ENCODE data around the gene TIMP2.

TIMP2 gene

GRCh38 chr17:78925234-78925633 is at the start of gene TIMP2:
TSS of gene TIMP2 (minus strand) at chr17:78925387. CDS start at chr17:78925088, 299 bp downstream.
- Histone ChIP-seq H3K27ac (ENCODE audit: low read depth, low read length) (no peak within 1 kb of the TSS), H3K4me1 (ENCODE audit: control insufficient read depth, insufficient read depth, low read length) (peaks cover 11% of the 10 kb centered on the region), H3K9me3 (ENCODE audit: control insufficient read depth, insufficient read depth, low read length) (no peaks in the 10 kb centered on the region), H3K27me3 (ENCODE audit: control insufficient read depth, insufficient read depth, low read length) (no peaks in the 10 kb centered on the region), H3K9ac (ENCODE audit: low read depth, low read length) (0 out of 2 replicates have a peak within 1 kb of the TSS, but pooled peaks have one; percentile 6), H3K4me3 (ENCODE audit: low read depth, low read length) (peak within 1 kb of the TSS; percentile 72), H3K36me3 (ENCODE audit: control insufficient read depth, insufficient read depth, low read length) (no peaks in the 10 kb centered on the region)

- no peaks in the 10 kb centered on the region for H3K27me3 ChIP-seq (ENCODE audit: control insufficient read depth, insufficient read depth, low read length)
- H3K9me3 ChIP-seq (ENCODE audit: control insufficient read depth, insufficient read depth, low read length) = no peaks in the 10 kb centered on the region
- H3K9ac ChIP-seq (ENCODE audit: low read depth, low read length) = no peak overlapping the region
- no peak overlapping the region for H3K27ac ChIP-seq (ENCODE audit: low read depth, low read length)
- no peaks in the 10 kb centered on the region for H3K36me3 ChIP-seq (ENCODE audit: control insufficient read depth, insufficient read depth, low read length)
- peaks cover 7% of the 10 kb centered on the region; the same call in 1 of the 2 replicates for H3K4me1 ChIP-seq (ENCODE audit: control insufficient read depth, insufficient read depth, low read length)
- H3K4me3 ChIP-seq (ENCODE audit: low read depth, low read length) = no peak overlapping the region
These were observed 48.8 kb upstream of the TIMP2 start for GRCh38 chr17:78973792-78974520.

GRCh38 chr17:78973196-78973595 is 48.0 kb upstream of the TIMP2 start:
- H3K4me1 ChIP-seq (ENCODE audit: control insufficient read depth, insufficient read depth, low read length) = peaks cover 7% of the 10 kb centered on the region; the same call in 1 of the 2 replicates
- no peaks in the 10 kb centered on the region for H3K9me3 ChIP-seq (ENCODE audit: control insufficient read depth, insufficient read depth, low read length)
- no peak overlapping the region for H3K4me3 ChIP-seq (ENCODE audit: low read depth, low read length)
- no peaks in the 10 kb centered on the region for H3K27me3 ChIP-seq (ENCODE audit: control insufficient read depth, insufficient read depth, low read length)
- no peak overlapping the region for H3K27ac ChIP-seq (ENCODE audit: low read depth, low read length)
- no peaks in the 10 kb centered on the region for H3K36me3 ChIP-seq (ENCODE audit: control insufficient read depth, insufficient read depth, low read length)
- no peak overlapping the region for H3K9ac ChIP-seq (ENCODE audit: low read depth, low read length)

GRCh38 chr17:78972507-78973105 is 47.4 kb upstream of the TIMP2 start:
- H3K9ac ChIP-seq (ENCODE audit: low read depth, low read length) = no peak overlapping the region
- H3K27ac ChIP-seq (ENCODE audit: low read depth, low read length) = no peak overlapping the region
- H3K9me3 ChIP-seq (ENCODE audit: control insufficient read depth, insufficient read depth, low read length) = no peaks in the 10 kb centered on the region
- H3K4me3 ChIP-seq (ENCODE audit: low read depth, low read length) = no peak overlapping the region
- H3K27me3 ChIP-seq (ENCODE audit: control insufficient read depth, insufficient read depth, low read length) = no peaks in the 10 kb centered on the region
- H3K4me1 ChIP-seq (ENCODE audit: control insufficient read depth, insufficient read depth, low read length) = peaks cover 7% of the 10 kb centered on the region; the same call in 1 of the 2 replicates
- no peaks in the 10 kb centered on the region for H3K36me3 ChIP-seq (ENCODE audit: control insufficient read depth, insufficient read depth, low read length)

GRCh38 chr17:78971756-78972506 is 46.7 kb upstream of the TIMP2 start:
- H3K9ac ChIP-seq (ENCODE audit: low read depth, low read length) = no peak overlapping the region
- no peak overlapping the region for H3K27ac ChIP-seq (ENCODE audit: low read depth, low read length)
- no peaks in the 10 kb centered on the region for H3K36me3 ChIP-seq (ENCODE audit: control insufficient read depth, insufficient read depth, low read length)
- H3K4me1 ChIP-seq (ENCODE audit: control insufficient read depth, insufficient read depth, low read length) = peaks cover 7% of the 10 kb centered on the region; the same call in 1 of the 2 replicates
- no peak overlapping the region for H3K4me3 ChIP-seq (ENCODE audit: low read depth, low read length)
- H3K9me3 ChIP-seq (ENCODE audit: control insufficient read depth, insufficient read depth, low read length) = no peaks in the 10 kb centered on the region
- no peaks in the 10 kb centered on the region for H3K27me3 ChIP-seq (ENCODE audit: control insufficient read depth, insufficient read depth, low read length)

- Histone ChIP-seq H3K4me1 (ENCODE audit: control insufficient read depth, insufficient read depth, low read length) (peaks cover 7% of the 10 kb centered on the region; the same call in 1 of the 2 replicates), H3K4me3 (ENCODE audit: low read depth, low read length) (no peak overlapping the region), H3K27ac (ENCODE audit: low read depth, low read length) (no peak overlapping the region), H3K9ac (ENCODE audit: low read depth, low read length) (no peak overlapping the region), H3K27me3 (ENCODE audit: control insufficient read depth, insufficient read depth, low read length) (no peaks in the 10 kb centered on the region), H3K9me3 (ENCODE audit: control insufficient read depth, insufficient read depth, low read length) (no peaks in the 10 kb centered on the region), H3K36me3 (ENCODE audit: control insufficient read depth, insufficient read depth, low read length) (no peaks in the 10 kb centered on the region)
These were observed 45.9 kb upstream of the TIMP2 start for GRCh38 chr17:78970834-78971755.

- H3K4me1 ChIP-seq (ENCODE audit: control insufficient read depth, insufficient read depth, low read length) = peaks cover 7% of the 10 kb centered on the region; the same call in 1 of the 2 replicates
- no peaks in the 10 kb centered on the region for H3K27me3 ChIP-seq (ENCODE audit: control insufficient read depth, insufficient read depth, low read length)
- H3K36me3 ChIP-seq (ENCODE audit: control insufficient read depth, insufficient read depth, low read length) = no peaks in the 10 kb centered on the region
- H3K9me3 ChIP-seq (ENCODE audit: control insufficient read depth, insufficient read depth, low read length) = no peaks in the 10 kb centered on the region
- no peak overlapping the region for H3K9ac ChIP-seq (ENCODE audit: low read depth, low read length)
- no peak overlapping the region for H3K27ac ChIP-seq (ENCODE audit: low read depth, low read length)
- H3K4me3 ChIP-seq (ENCODE audit: low read depth, low read length) = no peak overlapping the region
These were observed 44.7 kb upstream of the TIMP2 start for GRCh38 chr17:78969865-78970264.

GRCh38 chr17:78967782-78968362 is 42.7 kb upstream of the TIMP2 start:
- no peaks in the 10 kb centered on the region for H3K36me3 ChIP-seq (ENCODE audit: control insufficient read depth, insufficient read depth, low read length)
- no peak overlapping the region for H3K4me3 ChIP-seq (ENCODE audit: low read depth, low read length)
- no peak overlapping the region for H3K9ac ChIP-seq (ENCODE audit: low read depth, low read length)
- H3K27ac ChIP-seq (ENCODE audit: low read depth, low read length) = no peak overlapping the region
- H3K4me1 ChIP-seq (ENCODE audit: control insufficient read depth, insufficient read depth, low read length) = 0 out of 2 replicates have a peak, but pooled peaks cover 3% of the 10 kb centered on the region
- no peaks in the 10 kb centered on the region for H3K27me3 ChIP-seq (ENCODE audit: control insufficient read depth, insufficient read depth, low read length)
- H3K9me3 ChIP-seq (ENCODE audit: control insufficient read depth, insufficient read depth, low read length) = no peaks in the 10 kb centered on the region

GRCh38 chr17:78966910-78967600 is 41.9 kb upstream of the TIMP2 start:
- H3K27me3 ChIP-seq (ENCODE audit: control insufficient read depth, insufficient read depth, low read length) = no peaks in the 10 kb centered on the region
- H3K9ac ChIP-seq (ENCODE audit: low read depth, low read length) = no peak overlapping the region
- no peaks in the 10 kb centered on the region for H3K9me3 ChIP-seq (ENCODE audit: control insufficient read depth, insufficient read depth, low read length)
- H3K27ac ChIP-seq (ENCODE audit: low read depth, low read length) = no peak overlapping the region
- H3K36me3 ChIP-seq (ENCODE audit: control insufficient read depth, insufficient read depth, low read length) = no peaks in the 10 kb centered on the region
- 0 out of 2 replicates have a peak, but pooled peaks cover 3% of the 10 kb centered on the region for H3K4me1 ChIP-seq (ENCODE audit: control insufficient read depth, insufficient read depth, low read length)
- no peak overlapping the region for H3K4me3 ChIP-seq (ENCODE audit: low read depth, low read length)

Data from HUES48 (cell line).